Prostate gland (tissue), 2 donors: ENCODE results near the gene LRCH1. TPM values are rescaled to one million over a fixed set of nuclear protein-coding genes. Genes with fewer than 3 reads are reported as not detected.
"Not testable (repeated sequence)": the region's sequence is repeated elsewhere in the genome, so short reads cannot be mapped to it uniquely, and the experiment has no call there.

Source experiments
- DNase-seq: peaks from one replicate; pipeline ENCODE4 v3.0.0-alpha.2; 2019; ENCODE audit warnings: low spot score
- H3K27ac ChIP-seq, 2 donors: fragments of 200-600 bp; sonication (generic); 2 replicates each; pipeline ENCODE4 v1.5.1; 2017 to 2019
- H3K27me3 ChIP-seq: fragments of 200-600 bp; sonication (generic); replicated peaks from 2 replicates; pipeline ENCODE4 v1.5.1; 2019; ENCODE audit not compliant: insufficient read depth
- H3K36me3 ChIP-seq, 2 donors: fragments of 200-600 bp; sonication (generic); 1 replicate in 1 of 2; 2 replicates in 1 of 2; pipeline versions ENCODE4 v1.5.1 to v1.8.1; 2017 to 2019
- H3K4me1 ChIP-seq: fragments of 200-600 bp; sonication (generic); replicated peaks from 2 replicates; pipeline ENCODE4 v1.5.1; 2019
- H3K4me3 ChIP-seq, 2 donors: fragments of 200-600 bp; sonication (generic); 2 replicates each; pipeline ENCODE4 v1.5.1; 2017 to 2019
- H3K9me3 ChIP-seq: fragments of 200-600 bp; sonication (generic); 2 replicates; pipeline ENCODE4 v1.5.1; 2017
- CTCF ChIP-seq, 4 experiments: fragments of 200-600 bp in 2 of 4; fragments of 450-650 bp in 2 of 4; sonication (generic) in 2 of 4; IDR thresholded peaks; 1 replicate in 3 of 4; 2 replicates in 1 of 4; pipeline ENCODE4 v1.5.1; 2016 to 2019; ENCODE audit warnings: antibody characterized with exemption in 4 of 4, mild to moderate bottlenecking in 2 of 4, moderate library complexity in 2 of 4
- POLR2A ChIP-seq: fragments of 450-650 bp; IDR thresholded peaks from one replicate; pipeline ENCODE4 v1.6.1; 2016; ENCODE audit warnings: antibody characterized with exemption, mild to moderate bottlenecking
- POLR2AphosphoS5 ChIP-seq: sonication (generic); formaldehyde crosslinking; IDR thresholded peaks from one replicate; pipeline ENCODE4 v1.6.1; 2017; ENCODE audit warnings: antibody characterized with exemption
- WGBS: methylation state at CpG from one replicate; pipeline ENCODE4 v1.1.5; 2018; 5-methylcytosine and 5-hydroxymethylcytosine counted together
- intact Hi-C: fragments of 100-400 bp; cut with DNase I; formaldehyde crosslinking; loops from one replicate; pipeline ENCODE4 v1.14.2; 2022
- total RNA-seq, 2 donors: library from RNA; depleted of rRNA; stranded (reverse); fragments of >200 nt; gene quantifications; one replicate each; pipeline ENCODE4 v1.1.0, GENCODE V29; 2016

LRCH1 gene
- total RNA-seq, 2 donors from 2014 or later, result 14.8 to 17.2 TPM

GRCh38 chr13:46757640-46758039 lies 204.7 kb downstream of the LRCH1 start:
- no peak for DNase-seq
- WGBS, result 63% methylated on average over 3 of the region's 3 CpGs
- Histone ChIP-seq H3K9me3 (no peaks in the 10 kb centered on the region), H3K4me3 (no peak overlapping the region), H3K27ac (no peak overlapping the region), H3K4me1 (peaks cover 4% of the 10 kb centered on the region), H3K36me3 (no peaks in the 10 kb centered on the region), H3K27me3 (no peaks in the 10 kb centered on the region)
- intact Hi-C loops, result no loop called here
- no peak for TF ChIP-seq POLR2AphosphoS5
- TF ChIP-seq POLR2A, result no peak
- no peak for TF ChIP-seq CTCF (IDR thresholded peaks at IDR 0.05)

- H3K27ac ChIP-seq, result peak overlapping the region; percentile 29 to 38
- intact Hi-C loops, result no loop called here
- no peaks in the 10 kb centered on the region for H3K27me3 ChIP-seq
- no peaks in the 10 kb centered on the region for H3K9me3 ChIP-seq
- no peak overlapping the region for H3K4me3 ChIP-seq
- peaks cover 4% of the 10 kb centered on the region for H3K4me1 ChIP-seq
- WGBS, result 3% methylated on average over 2 of the region's 2 CpGs
- no peak for TF ChIP-seq POLR2A
- TF ChIP-seq POLR2AphosphoS5, result peak; percentile 95
- no peak for TF ChIP-seq CTCF (IDR thresholded peaks at IDR 0.05)
- DNase-seq, result peak; percentile 82
- no peaks in the 10 kb centered on the region for H3K36me3 ChIP-seq
These were observed 206.9 kb downstream of the LRCH1 start for GRCh38 chr13:46759846-46760245.

- no peak for DNase-seq
- H3K27me3 ChIP-seq, result no peaks in the 10 kb centered on the region
- TF ChIP-seq POLR2AphosphoS5, result no peak
- no peak for TF ChIP-seq CTCF (IDR thresholded peaks at IDR 0.05)
- no peak for TF ChIP-seq POLR2A
- H3K4me1 ChIP-seq, result peaks cover 4% of the 10 kb centered on the region
- H3K4me3 ChIP-seq, result no peak overlapping the region
- no peak overlapping the region for H3K27ac ChIP-seq
- WGBS, result 93% methylated on average over 4 of the region's 4 CpGs
- intact Hi-C loops, result no loop called here
- no peaks in the 10 kb centered on the region for H3K9me3 ChIP-seq
- H3K36me3 ChIP-seq, result no peaks in the 10 kb centered on the region
These were observed 208.2 kb downstream of the LRCH1 start for GRCh38 chr13:46761174-46761573.

- no peaks in the 10 kb centered on the region for H3K27me3 ChIP-seq
- H3K36me3 ChIP-seq, result no peaks in the 10 kb centered on the region
- no peak overlapping the region for H3K4me3 ChIP-seq
- H3K27ac ChIP-seq, result no peak overlapping the region
- intact Hi-C loops, result no loop called here
- H3K9me3 ChIP-seq, result no peaks in the 10 kb centered on the region
- H3K4me1 ChIP-seq, result peaks cover 4% of the 10 kb centered on the region
- TF ChIP-seq POLR2A (no peak), CTCF (IDR thresholded peaks at IDR 0.05) (no peak), POLR2AphosphoS5 (no peak)
- WGBS, result 71% methylated on average over 5 of the region's 5 CpGs
- no peak for DNase-seq
These were observed 208.9 kb downstream of the LRCH1 start for GRCh38 chr13:46761866-46762265.

GRCh38 chr13:46769925-46770324 lies 217.0 kb downstream of the LRCH1 start:
- H3K36me3 ChIP-seq, H3K4me1 ChIP-seq, intact Hi-C loops, H3K27ac ChIP-seq, DNase-seq, H3K9me3 ChIP-seq, H3K4me3 ChIP-seq, H3K27me3 ChIP-seq: not testable (repeated sequence)
- 96% methylated on average over 4 of the region's 4 CpGs for WGBS
